NCI-H446 (cell line): ENCODE data around the gene MAGI1.
"Not testable (repeated sequence)": the region's sequence is repeated elsewhere in the genome, so short reads cannot be mapped to it uniquely, and the experiment has no call there.

ENCODE experiments used
- DNase-seq, 2 experiments: peaks; one replicate each; lab custom pipeline; 2025; lab: John Stamatoyannopoulos, UW

Gene MAGI1

GRCh38 chr3:65748326-65748725 lies 290.4 kb downstream of the MAGI1 start:
- DNase-seq: no peak

- no peak for DNase-seq
Observed at GRCh38 chr3:65746848-65747247, 291.9 kb downstream of the MAGI1 start.

- DNase-seq: no peak
Observed at GRCh38 chr3:65745306-65745705, 293.4 kb downstream of the MAGI1 start.

GRCh38 chr3:65742914-65743313 lies 295.8 kb downstream of the MAGI1 start:
- no peak for DNase-seq

- DNase-seq: no peak
Observed at GRCh38 chr3:65741540-65741939, 297.2 kb downstream of the MAGI1 start.

- no peak for DNase-seq
Observed at GRCh38 chr3:65739901-65740541, 298.7 kb downstream of the MAGI1 start.

- DNase-seq: no peak
Observed at GRCh38 chr3:65734792-65735191, 303.9 kb downstream of the MAGI1 start.

GRCh38 chr3:65734382-65734781 lies 304.3 kb downstream of the MAGI1 start:
- no peak for DNase-seq

GRCh38 chr3:65733459-65733858 lies 305.3 kb downstream of the MAGI1 start:
- DNase-seq: no peak

GRCh38 chr3:65732051-65732935 lies 306.4 kb downstream of the MAGI1 start:
- peak; percentile 24 to 68 for DNase-seq

GRCh38 chr3:65730449-65730848 lies 308.3 kb downstream of the MAGI1 start:
- no peak for DNase-seq

GRCh38 chr3:65729973-65730372 lies 308.7 kb downstream of the MAGI1 start:
- DNase-seq: peak in 1 of 2 experiments; percentile 46

- DNase-seq: peak; percentile 32 to 63
Observed at GRCh38 chr3:65729555-65729954, 309.2 kb downstream of the MAGI1 start.

GRCh38 chr3:65728138-65728537 lies 310.6 kb downstream of the MAGI1 start:
- no peak for DNase-seq

- no peak for DNase-seq
Observed at GRCh38 chr3:65723985-65724384, 314.7 kb downstream of the MAGI1 start.

GRCh38 chr3:65723011-65723410 lies 315.7 kb downstream of the MAGI1 start:
- no peak for DNase-seq

GRCh38 chr3:65720989-65721737 lies 317.6 kb downstream of the MAGI1 start:
- no peak for DNase-seq

- DNase-seq: not testable (repeated sequence)
Observed at GRCh38 chr3:65719639-65720038, 319.1 kb downstream of the MAGI1 start.

GRCh38 chr3:65717676-65718346 lies 320.9 kb downstream of the MAGI1 start:
- DNase-seq: no peak

GRCh38 chr3:65716071-65716751 lies 322.5 kb downstream of the MAGI1 start:
- DNase-seq: no peak

- DNase-seq: no peak
Observed at GRCh38 chr3:65714134-65714533, 324.6 kb downstream of the MAGI1 start.
